Upper lobe of left lung (tissue), 4 donors: ENCODE data around the gene TMEM40.

Experiments
- EP300 ChIP-seq, 4 donors: sonication (generic); formaldehyde crosslinking; IDR thresholded peaks; one replicate each; pipeline ENCODE4 v1.5.1; 2017; ENCODE audit warnings: antibody characterized with exemption in 4 of 4, control low read depth in 2 of 4
- POLR2A ChIP-seq, 4 donors: fragments of 450-650 bp; IDR thresholded peaks; one replicate each; pipeline ENCODE4 v1.5.1; 2016 to 2017; ENCODE audit warnings: antibody characterized with exemption in 4 of 4, mild to moderate bottlenecking in 2 of 4
- TF ChIP-seq, protein P1 (sequence below), 6 experiments: fragments of 450-650 bp in 4 of 6; fragments of 200-600 bp in 2 of 6; sonication (generic) in 2 of 6; IDR thresholded peaks; one replicate each; pipeline ENCODE4 v1.5.1; 2016 to 2019; ENCODE audit warnings: antibody characterized with exemption in 6 of 6

GRCh38 chr3:12695916-12696315 is 63.1 kb downstream of the TMEM40 start:
- no peak for TF ChIP-seq POLR2A (IDR thresholded peaks at IDR 0.05)
- TF ChIP-seq, protein P1, sequence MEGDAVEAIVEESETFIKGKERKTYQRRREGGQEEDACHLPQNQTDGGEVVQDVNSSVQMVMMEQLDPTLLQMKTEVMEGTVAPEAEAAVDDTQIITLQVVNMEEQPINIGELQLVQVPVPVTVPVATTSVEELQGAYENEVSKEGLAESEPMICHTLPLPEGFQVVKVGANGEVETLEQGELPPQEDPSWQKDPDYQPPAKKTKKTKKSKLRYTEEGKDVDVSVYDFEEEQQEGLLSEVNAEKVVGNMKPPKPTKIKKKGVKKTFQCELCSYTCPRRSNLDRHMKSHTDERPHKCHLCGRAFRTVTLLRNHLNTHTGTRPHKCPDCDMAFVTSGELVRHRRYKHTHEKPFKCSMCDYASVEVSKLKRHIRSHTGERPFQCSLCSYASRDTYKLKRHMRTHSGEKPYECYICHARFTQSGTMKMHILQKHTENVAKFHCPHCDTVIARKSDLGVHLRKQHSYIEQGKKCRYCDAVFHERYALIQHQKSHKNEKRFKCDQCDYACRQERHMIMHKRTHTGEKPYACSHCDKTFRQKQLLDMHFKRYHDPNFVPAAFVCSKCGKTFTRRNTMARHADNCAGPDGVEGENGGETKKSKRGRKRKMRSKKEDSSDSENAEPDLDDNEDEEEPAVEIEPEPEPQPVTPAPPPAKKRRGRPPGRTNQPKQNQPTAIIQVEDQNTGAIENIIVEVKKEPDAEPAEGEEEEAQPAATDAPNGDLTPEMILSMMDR (IDR thresholded peaks at IDR 0.05) = no peak
- TF ChIP-seq EP300 (IDR thresholded peaks at IDR 0.05) = no peak
